A673 (cell line): ENCODE results near the gene ZFP42.

Source experiments
- EZH2 ChIP-seq: fragments of 200-600 bp; sonication (generic); IDR thresholded peaks from 2 replicates; pipeline ENCODE4 v1.6.1; 2017; ENCODE audit warnings: borderline replicate concordance, low read depth, mild to moderate bottlenecking, mixed read lengths, antibody characterized with exemption, low read length; ENCODE audit not compliant: poor library complexity, severe bottlenecking
- TF ChIP-seq, protein P1 (sequence below): fragments of 300-800, 200-600 bp; sonication (generic); conservative IDR thresholded peaks from 2 replicates; pipeline ENCODE4 v1.5.1; 2017; ENCODE audit warnings: low read depth, mild to moderate bottlenecking, antibody characterized with exemption, low read length, moderate library complexity, mixed read lengths

DNA sequence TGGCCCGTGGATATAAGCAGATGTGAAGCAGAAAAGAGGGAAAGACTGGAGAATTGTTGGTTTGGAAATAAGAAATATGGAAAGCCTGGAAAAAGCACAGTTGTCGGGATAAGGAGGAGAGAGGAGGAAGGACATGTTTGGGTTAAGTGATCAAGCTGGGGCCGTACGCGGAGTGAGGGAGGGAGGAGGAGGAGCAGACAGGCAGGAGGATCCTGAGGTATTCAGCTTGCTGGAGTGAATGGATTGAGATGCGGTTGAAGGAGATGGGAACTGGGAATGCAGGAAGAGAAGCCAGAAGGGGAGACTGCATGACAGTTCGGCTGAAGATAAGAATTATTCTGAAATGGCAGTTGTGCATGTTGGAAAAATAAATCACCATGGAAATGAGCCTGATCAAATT, 21.2 kb downstream of the ZFP42 start:
- TF ChIP-seq, protein P1, sequence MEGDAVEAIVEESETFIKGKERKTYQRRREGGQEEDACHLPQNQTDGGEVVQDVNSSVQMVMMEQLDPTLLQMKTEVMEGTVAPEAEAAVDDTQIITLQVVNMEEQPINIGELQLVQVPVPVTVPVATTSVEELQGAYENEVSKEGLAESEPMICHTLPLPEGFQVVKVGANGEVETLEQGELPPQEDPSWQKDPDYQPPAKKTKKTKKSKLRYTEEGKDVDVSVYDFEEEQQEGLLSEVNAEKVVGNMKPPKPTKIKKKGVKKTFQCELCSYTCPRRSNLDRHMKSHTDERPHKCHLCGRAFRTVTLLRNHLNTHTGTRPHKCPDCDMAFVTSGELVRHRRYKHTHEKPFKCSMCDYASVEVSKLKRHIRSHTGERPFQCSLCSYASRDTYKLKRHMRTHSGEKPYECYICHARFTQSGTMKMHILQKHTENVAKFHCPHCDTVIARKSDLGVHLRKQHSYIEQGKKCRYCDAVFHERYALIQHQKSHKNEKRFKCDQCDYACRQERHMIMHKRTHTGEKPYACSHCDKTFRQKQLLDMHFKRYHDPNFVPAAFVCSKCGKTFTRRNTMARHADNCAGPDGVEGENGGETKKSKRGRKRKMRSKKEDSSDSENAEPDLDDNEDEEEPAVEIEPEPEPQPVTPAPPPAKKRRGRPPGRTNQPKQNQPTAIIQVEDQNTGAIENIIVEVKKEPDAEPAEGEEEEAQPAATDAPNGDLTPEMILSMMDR: no peak
- TF ChIP-seq EZH2: no peak
